GM19395 (cell line): Measurements from ENCODE around the gene RFT1.

Source experiments
- ATAC-seq: cut with Tn5 transposase; IDR thresholded peaks from one replicate; pipeline ENCODE4 v1.9.1; 2021; ENCODE audit warnings: mild to moderate bottlenecking, moderate library complexity; ENCODE audit not compliant: unreplicated experiment

The RFT1 gene

DNA sequence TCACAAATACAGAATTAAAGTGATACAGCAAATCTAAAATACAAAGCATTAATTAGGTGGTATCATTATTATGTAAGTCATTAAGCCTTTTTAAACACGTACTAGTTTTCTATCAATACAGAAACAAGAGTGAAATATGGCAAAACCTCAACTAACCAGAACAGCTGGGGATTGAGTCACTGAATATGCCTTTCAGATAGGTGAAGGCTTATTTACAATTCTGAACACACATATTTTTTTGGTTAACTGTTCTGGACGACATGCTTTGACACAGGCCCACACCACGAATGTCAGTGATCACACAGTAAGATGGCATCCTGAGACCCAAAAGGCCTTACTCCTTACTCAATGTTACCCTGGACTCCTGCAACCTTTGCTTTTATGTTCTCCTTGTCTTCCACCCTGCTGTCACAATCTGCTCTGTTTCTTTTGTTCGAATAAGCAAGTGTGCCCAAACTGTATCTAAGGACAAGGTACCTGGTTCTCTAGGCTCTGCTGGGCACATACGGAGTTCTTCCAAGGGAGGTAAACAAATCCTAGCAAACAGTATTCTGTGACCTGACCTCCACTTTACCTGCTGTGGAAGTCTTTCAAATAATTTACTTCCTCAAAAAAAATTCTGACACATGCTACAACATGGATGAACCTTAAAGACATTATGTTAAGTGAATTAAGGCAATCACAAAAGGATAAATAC lies 91.4 kb downstream of the RFT1 start:
- ATAC-seq = no peak
